GM18511 (cell line): ENCODE measurements around the gene GINS3.

ENCODE experiments used
- ATAC-seq: cut with Tn5 transposase; IDR thresholded peaks from one replicate; pipeline ENCODE4 v1.9.1; 2021; ENCODE audit warnings: mild to moderate bottlenecking, moderate library complexity; ENCODE audit not compliant: unreplicated experiment

The GINS3 gene

GRCh38 chr16:58392215-58393137, at the start of gene GINS3:
Gene GINS3, plus strand, starts transcription at chr16:58392471. Its CDS starts 131 bp downstream, at chr16:58392602.
- ATAC-seq = peak; percentile 99

- ATAC-seq = no peak
Measured at GRCh38 chr16:58343562-58343961, 48.7 kb upstream of the GINS3 start.

DNA sequence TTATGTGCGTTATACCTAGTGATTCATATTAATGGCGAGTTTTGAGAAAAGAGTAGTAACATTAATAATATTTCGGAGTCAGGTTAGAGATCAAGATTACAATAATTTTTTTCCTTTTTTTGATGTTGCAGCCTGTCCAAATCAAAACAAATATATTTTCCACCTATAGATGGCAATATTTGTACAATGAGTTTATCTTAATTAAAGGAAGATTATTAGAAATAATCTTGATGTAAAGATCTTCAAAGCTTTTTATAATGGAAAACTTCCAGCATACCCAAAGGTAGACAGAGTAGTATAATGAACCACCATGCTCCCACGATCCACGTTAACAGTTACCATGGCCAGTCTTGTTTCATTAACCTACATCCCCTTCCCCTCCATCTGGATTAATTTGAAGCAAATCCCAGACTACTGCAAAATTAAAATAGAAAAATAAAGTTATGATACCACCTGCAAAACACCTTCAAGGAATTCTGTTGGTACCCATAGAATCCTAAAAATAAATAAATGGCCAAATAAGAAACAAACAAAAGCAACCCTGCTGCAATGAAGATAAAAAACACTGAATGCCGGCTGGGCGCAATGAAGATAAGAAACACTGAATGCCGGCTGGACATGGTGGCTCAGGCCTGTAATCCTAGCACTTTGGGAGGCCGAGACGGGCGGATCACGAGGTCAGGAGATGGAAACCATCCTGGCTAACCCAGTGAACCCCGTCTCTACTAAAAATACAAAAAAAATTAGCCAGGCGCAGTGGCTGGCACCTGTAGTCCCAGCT, 46.5 kb upstream of the GINS3 start:
- ATAC-seq = no peak

GRCh38 chr16:58346831-58347371, 45.4 kb upstream of the GINS3 start:
- ATAC-seq = no peak

GRCh38 chr16:58348986-58349385, 43.3 kb upstream of the GINS3 start:
- ATAC-seq = no peak

- no peak for ATAC-seq
Measured at GRCh38 chr16:58352690-58353089, 39.6 kb upstream of the GINS3 start.

DNA sequence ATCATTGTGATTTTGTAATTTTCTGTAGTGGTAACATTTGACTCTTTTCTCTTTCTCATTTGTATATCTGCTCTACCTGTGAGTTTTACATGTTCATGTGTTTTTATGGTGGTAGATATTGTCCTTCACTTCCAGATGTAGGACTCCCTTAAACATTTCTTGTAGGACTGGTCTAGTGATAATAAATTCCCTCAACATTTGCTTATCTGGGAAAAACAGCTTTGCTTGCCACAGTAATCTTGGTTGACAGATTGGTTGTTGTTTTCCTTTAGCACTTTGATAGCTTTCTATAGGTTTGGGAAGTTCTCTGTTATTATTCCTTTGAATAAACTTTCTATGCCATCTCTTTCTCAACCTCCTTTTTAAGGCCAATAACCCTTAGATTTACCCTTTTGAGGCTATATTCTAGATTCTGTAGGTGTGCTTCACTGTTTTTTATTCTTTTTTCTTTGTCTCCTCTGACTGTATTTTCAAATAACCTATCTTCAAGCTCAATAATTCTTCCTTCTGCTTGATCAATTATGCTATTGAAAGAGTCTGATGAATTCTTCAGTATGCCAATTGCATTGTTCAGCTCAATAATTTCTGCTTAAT, 32.1 kb upstream of the GINS3 start:
- no peak for ATAC-seq

GRCh38 chr16:58361726-58362125, 30.5 kb upstream of the GINS3 start:
- no peak for ATAC-seq

DNA sequence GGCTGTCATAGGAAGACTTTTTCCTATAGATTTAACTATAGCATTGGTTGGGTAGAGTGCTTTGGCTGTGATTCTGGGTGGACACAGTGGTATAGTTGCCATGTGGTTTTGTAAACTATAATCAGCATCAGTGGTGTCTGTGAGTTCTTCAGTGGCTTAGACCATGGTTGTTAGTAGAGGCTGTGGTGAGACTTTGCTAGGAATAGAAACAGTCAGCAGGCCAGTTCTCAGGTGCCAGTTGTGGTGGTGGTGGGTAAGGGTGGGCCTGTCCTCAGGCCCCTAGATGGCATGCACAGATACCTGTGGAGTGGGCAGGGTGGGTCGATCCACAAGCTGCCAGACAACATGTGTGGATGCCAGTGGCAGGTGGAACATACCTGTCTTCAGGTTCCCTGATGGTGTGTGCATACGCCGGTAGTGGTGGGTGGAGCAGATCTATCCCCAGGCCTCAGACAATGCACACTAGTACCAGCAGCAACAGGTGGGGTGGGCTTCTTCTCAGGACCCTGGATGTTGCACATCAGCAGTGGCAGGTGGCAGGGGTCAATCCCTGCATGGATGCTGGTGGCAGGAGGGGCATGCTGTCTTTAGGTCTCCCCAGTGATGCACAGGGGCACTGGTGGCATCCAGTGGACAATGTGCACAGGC, 28.4 kb upstream of the GINS3 start:
- ATAC-seq = no peak

DNA sequence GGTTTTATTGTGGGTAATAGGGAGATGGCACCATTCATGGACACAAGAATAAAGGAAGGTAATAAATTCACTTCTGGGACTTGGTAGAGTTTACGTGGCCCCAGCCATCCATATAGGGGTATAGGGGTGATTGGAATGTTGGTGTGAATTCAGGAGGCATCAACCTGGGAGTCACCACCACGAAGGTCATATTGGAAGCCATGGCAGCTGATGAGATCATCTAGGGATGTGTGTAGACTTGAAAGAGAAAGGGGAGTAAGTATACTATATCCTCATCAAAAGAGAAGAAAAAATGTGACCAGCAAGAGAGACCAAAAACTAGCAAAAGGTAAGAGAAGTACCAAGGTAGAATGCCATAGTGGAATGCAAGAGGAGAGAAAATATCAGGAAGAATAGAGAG, 26.6 kb upstream of the GINS3 start:
- no peak for ATAC-seq

DNA sequence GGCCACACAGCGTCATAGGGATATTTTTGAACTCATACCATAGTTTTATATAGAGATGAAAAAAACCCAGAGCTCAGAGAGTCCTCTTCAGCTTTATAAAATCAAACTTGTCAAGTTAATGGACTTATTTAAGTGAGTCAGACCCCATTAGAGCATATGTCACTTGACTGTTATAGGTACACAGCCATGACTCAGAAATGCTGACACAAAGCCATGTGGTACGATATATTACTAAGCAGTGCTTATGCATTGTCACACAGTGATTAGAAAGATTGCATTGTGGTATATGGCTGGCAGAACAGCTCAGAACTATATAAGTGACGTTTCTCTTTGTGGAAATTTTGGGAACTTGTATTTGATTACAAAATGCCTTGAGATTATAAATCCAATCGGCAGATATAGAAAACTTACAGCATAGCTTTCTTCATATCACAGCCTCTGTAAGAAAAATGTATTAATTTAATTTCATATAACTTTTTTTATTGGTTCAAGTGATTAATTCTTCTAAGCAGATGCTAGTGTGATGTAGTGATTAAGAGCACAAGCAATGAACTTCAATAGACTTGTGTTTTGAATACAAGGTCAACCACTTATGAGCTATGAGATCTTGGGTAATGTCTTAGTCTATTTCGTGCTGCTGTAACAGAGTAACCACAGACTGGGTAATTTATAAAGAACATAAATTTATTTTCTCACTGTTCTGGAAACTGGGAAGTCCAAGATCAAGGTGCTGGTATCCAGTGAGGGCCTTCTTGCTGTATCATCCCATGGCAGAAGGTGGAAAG, 25.8 kb upstream of the GINS3 start:
- no peak for ATAC-seq

GRCh38 chr16:58367252-58367651, 25.0 kb upstream of the GINS3 start:
- ATAC-seq = no peak

DNA sequence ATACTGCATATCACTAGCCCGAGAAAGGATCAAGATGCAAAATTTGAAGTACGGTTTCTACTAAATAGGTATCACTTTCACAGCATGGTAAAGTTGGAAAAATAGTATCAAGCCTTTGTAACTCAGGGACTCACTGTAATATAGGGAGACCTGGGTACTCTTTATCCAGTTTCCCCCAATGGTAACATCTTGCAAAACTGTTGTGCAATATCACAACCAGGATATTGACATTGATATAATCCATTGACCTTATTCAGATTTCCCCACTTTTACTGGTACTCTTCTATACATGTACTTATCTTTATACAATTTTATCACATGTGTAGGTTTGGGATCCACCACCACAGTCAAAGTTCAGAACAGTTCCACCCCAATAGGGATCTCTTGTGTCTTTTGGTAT, 20.4 kb upstream of the GINS3 start:
- no peak for ATAC-seq

DNA sequence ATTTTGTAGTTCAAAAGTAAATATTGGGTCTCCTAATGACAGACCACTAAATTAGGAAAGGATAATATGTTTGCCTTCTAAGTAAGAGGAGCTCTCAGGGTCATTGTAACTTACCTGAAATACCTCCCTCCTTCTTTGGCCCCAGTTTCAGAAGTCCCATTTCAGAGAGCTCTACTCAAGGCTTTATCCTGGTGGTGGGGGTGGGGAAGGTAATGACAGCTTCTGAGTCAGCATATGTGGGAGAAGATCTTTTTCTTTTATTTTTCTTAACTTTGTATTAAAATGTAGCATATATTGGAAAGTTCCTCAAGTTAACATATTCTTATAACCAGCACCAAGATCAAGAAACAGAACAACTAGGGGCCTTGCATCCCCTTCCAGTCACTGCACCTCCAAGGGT, 16.9 kb upstream of the GINS3 start:
- no peak for ATAC-seq

DNA sequence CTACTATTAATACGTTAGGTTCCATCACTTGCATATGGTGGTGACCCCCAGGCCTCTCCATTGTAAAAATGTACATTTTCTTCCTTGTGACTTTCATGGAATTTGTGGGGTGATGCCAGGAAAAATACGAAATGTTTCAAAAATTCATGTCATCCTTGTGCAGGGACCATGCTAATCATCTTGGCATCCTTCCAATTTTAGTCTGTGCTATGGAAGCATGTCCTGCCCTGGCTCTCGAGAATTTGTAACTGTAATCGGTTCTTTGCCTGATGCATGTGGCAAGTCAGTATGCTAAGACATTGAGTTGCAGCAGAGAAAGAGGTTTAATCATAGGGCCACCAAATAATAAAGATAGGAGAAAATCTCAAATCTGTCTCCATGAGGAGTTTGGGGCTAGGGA, 14.3 kb upstream of the GINS3 start:
- no peak for ATAC-seq

- no peak for ATAC-seq
Measured at GRCh38 chr16:58378401-58378800, 13.9 kb upstream of the GINS3 start.

- ATAC-seq = no peak
Measured at GRCh38 chr16:58379736-58380135, 12.5 kb upstream of the GINS3 start.

- ATAC-seq = no peak
Measured at GRCh38 chr16:58381661-58382060, 10.6 kb upstream of the GINS3 start.

- no peak for ATAC-seq
Measured at GRCh38 chr16:58384437-58385055, 7.7 kb upstream of the GINS3 start.
